Ovary (tissue), 3 donors: ENCODE measurements around the gene AMZ2.

Experiments used
- EP300 ChIP-seq: sonication (generic); formaldehyde crosslinking; IDR thresholded peaks from one replicate; pipeline ENCODE4 v1.6.1; 2017; ENCODE audit warnings: antibody characterized with exemption
- POLR2A ChIP-seq: fragments of 450-650 bp; IDR thresholded peaks from one replicate; pipeline ENCODE4 v1.6.1; 2017; ENCODE audit warnings: antibody characterized with exemption, mild to moderate bottlenecking, moderate library complexity
- TF ChIP-seq, protein P1 (sequence below), 3 donors: fragments of 450-650 bp in 2 of 3; fragments of 200-600 bp in 1 of 3; IDR thresholded peaks; one replicate each; pipeline versions ENCODE4 v1.5.1 to v1.8.0; 2016 to 2022; ENCODE audit warnings: antibody characterized with exemption in 3 of 3, mild to moderate bottlenecking in 1 of 3
- donor health status: DM: no; HTN: no; CAD: no.

DNA sequence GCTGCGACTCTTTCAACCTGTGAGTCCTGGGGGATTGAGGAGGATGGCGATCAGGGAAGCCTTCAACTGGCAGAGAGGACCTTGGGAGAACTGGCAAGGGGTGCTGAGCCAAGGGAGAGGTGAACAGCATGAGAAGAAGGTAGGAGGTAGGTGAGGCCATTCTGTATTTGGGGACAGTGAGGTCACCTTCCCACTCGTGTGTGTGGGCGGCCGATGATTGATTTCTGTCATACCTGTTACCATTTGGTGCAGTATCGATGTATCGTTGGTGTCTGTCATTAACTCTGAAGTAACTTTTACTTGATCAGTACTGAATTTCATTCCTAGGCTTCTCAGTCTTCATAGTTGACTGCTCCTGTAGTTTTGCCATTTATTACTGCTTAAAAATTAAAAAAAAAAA lies 47.2 kb downstream of the AMZ2 start:
- TF ChIP-seq, protein P1, sequence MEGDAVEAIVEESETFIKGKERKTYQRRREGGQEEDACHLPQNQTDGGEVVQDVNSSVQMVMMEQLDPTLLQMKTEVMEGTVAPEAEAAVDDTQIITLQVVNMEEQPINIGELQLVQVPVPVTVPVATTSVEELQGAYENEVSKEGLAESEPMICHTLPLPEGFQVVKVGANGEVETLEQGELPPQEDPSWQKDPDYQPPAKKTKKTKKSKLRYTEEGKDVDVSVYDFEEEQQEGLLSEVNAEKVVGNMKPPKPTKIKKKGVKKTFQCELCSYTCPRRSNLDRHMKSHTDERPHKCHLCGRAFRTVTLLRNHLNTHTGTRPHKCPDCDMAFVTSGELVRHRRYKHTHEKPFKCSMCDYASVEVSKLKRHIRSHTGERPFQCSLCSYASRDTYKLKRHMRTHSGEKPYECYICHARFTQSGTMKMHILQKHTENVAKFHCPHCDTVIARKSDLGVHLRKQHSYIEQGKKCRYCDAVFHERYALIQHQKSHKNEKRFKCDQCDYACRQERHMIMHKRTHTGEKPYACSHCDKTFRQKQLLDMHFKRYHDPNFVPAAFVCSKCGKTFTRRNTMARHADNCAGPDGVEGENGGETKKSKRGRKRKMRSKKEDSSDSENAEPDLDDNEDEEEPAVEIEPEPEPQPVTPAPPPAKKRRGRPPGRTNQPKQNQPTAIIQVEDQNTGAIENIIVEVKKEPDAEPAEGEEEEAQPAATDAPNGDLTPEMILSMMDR (IDR thresholded peaks at IDR 0.05): no peak
- TF ChIP-seq POLR2A (no peak), EP300 (no peak)
